NCI-H526 (cell line): Measurements from ENCODE around the gene DOCK6.
A peak's percentile ranks its signal among the peaks of the same experiment; 100 is the strongest.
"Not testable (repeated sequence)": the region's sequence is repeated elsewhere in the genome, so short reads cannot be mapped to it uniquely, and the experiment has no call there.

ENCODE experiments used
- DNase-seq, 2 experiments: peaks; one replicate each; lab custom pipeline; 2025; lab: John Stamatoyannopoulos, UW

Gene DOCK6

GRCh38 chr19:11197291-11198174 is 64.8 kb downstream of the DOCK6 start, which contains the start of gene KANK2:
TSS of gene KANK2 (minus strand) at chr19:11197545. CDS start at chr19:11194511, 3,034 bp downstream.
- DNase-seq, result peak; percentile 66 to 84

DNA sequence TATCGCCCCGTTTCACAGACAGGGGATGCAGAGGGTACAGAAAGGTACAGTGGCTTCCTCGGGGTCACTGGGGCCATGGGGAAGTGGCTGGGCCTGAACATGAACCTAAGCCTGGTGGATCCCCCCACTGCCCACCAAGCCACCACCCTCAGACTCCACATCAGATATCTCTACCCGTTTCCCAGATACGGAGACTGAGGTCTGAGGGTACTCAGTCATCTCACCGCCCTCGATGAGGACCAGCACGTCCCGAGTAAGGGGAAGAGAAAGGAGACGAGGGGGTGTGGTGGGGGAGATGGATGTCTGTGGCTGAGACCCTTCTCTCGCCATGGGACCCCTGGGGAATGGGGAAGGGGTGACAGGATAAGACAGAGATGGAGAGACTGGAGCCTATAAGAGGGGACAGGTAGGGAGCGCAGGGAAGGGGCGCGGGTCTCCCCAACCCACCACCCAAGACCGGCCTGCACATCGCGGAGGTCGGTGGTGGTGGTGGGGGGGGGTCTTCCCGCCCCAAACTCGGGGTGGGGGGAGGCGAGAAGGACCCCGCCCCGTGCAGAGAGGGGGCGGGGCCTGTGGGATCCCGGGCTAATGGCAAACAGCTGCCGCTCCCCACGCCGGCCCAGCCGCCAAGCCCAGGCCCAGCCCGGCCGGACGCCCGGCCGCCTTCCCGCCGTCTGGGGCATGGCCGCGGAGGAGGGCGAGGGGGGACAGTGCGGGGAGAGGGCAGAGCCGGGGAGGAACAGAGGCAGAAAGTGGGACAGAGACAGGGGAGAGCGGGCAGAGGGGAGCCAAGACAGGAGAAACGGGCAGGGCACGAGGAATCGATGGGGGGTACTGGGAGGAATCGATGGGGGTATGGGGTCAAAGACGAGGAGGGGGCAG is 65.7 kb downstream of the DOCK6 start:
- no peak for DNase-seq

DNA sequence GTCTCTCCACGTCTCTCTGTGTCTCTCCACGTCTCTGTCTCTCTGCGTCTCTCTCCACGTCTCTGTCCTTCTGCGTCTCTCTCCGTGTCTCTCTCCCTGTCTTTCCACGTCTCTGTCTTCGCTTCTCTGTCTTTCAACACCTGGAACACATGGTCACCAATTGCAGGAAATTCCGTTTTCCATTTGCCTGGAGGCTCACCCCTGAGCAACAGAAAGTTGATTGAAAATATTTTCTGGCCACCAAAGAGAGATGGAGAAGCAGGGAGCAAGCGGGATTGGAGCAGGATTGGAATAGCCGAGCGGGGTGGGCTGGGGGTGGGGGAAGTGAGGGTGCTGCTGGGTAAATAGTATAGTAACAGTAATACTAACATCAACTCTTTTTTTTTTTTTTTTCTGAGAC is 66.6 kb downstream of the DOCK6 start:
- DNase-seq, result no peak

DNA sequence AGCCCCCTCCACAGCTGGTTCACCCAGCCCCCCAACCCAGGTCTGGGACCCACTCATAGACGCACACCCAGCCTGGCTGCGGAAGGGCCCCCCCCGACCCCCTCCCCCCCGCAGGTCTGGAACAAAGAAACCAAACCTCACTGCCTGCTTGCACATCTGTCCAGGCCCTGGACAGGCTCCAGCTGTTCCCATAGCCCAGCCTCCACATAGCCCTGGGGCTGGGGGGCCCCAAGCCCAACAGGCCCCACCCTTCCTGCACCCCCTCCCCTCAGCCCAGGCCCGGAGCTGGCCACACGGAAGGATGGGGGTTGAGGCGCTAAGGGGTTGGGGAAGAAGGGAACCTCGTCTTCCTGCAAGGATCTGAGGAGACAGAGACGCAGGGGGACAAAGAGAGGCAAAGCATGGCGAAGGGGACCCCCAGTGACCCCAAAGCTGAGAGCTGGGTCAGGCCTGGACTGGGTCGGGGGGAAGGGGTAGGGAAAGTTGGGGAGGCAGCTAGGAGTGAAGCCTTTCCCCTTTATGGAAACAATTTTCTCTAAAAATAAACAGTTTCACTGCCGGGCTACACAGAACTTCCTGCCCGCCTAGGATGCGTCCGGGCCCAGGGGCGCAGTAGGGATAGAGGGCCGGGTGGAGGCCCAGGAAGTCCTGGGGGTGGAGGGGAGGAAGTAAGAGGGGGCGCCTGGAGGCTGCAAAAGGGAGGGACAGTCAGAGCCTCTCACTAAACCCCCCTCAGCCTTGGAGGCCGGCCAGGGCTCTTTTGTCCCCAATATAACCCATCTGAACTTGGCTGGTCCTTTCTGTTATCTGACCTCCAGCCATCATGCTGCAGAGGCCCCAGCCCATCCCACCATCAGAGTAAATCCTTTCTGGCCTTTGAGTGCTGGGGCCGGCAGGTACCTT is 67.4 kb downstream of the DOCK6 start:
- no peak for DNase-seq

- DNase-seq, result no peak
Observed at GRCh38 chr19:11194173-11194572, 68.2 kb downstream of the DOCK6 start.

DNA sequence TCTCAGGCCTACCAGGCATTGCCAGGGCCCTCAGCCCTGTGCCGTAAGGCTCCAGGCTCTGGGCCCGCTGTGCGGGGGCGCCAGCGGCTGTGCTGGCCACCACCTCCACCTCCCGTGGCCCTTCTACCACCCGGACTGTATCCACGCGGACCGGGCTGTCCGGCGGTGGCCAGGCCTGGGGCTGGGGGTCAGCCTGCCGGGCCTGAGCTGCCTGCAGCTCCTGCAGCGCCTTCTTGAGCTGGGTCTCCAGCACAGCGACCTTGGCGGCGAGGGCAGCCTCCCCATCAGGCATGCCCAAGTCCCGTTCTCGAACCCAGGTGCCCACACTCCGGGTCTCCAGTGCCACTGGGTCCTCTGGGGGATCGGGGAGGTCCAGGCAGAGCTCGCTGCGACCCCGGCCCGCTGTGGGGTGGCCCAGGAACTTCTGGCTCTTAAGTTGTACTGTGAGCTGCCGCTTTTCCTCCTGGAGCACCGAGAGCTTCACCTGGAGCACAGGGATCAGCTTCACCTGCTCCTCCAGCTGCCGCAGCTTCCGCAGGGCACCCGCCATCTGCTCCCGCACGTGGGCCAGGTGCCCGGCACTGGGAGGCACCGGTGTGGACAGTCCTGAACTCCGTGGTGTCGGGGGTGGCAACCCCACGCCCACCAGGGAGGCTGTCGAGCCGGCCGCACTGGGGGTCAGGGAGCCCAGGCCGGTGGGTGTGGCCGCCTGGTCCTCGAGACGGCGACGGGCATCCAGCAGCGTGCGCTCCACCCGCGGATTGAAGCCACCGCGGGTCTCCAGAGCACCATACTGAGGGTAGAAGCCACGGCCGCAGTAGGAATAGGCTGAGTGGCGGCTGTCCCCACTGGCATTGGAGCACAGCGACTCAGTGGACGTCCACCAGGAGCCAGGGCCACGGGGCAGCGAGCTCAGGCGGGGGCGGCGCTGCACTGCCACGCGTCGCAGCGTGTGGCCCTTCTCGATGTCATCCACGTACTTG is 69.1 kb downstream of the DOCK6 start:
- no peak for DNase-seq

DNA sequence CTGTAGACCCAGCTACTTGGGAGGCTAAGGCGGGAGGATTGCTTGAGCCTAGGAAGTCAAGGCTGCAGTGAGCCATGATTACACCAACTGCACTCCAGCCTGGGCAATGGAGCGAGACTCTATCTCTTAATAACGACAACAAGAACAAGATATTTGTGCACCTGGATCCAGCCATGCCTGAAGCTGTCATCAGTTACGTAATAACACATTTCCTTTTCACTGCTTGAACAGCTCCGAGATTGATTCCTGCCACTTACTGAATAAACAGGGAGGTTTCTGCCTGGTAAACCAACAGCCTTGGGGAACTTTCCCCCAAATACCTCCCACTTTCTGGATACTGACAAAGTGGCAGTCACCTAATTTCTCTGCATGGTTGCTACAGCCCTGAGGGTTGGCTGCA is 70.4 kb downstream of the DOCK6 start:
- no peak for DNase-seq

DNA sequence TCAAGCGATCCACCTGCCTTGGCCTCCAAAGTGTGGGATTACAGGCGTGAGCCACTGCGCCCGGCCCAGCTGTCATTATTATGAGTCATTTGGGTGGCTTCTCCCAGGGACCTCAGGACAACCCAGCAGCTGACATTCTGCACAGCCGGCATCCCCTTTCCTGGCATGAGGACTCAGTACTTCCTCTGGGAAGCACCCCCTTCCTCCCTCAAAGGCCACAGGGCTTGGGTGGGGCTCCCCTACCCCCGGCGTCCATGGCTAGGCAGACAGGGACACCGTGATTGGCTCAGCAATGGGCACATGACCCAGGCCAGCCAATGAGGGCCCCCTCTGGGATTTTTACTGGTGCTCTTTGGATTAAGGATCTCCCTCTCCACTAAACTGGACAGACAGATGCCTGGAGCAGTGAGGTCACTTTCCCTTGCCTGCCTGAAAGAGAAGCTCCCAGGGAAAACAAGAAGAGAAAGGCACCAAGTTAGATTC is 71.0 kb downstream of the DOCK6 start:
- no peak for DNase-seq

DNA sequence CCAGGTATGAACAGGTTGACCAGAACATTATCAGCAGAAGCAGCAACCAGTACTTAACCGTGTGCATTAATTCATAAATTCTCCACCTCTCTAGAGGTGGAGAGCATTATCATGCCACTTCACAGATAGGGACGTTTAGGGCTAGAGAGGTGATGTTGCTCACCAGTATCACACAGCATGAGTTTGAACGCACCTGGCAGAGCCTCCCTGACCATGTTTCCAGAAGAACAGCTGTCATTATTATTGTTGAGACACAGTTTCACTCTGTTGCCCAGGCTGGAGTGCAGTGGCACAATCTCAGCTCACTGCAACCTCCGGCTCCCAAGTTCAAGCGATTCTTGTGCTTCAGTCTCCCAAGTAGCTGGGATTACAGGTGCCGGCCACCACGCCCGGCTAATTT is 71.8 kb downstream of the DOCK6 start:
- no peak for DNase-seq

DNA sequence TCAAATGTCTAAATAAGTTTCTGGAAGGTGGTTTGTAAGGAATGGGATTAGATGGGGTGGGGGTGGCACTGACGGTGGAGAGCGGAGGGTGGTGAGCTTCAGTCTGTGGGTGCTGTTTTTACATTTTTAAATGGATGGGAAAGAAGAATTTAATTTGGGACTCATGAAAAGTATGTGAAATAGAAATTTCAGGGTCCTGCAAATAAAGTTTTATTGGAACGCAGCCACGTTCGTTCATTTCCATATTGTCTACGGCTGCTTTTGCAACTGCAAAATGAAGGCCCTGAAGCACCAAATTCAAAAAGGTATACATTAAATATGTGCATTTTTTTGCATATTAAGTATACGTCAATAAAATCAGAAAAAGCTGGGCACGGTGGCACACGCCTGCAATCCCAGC is 74.9 kb downstream of the DOCK6 start:
- no peak for DNase-seq

DNA sequence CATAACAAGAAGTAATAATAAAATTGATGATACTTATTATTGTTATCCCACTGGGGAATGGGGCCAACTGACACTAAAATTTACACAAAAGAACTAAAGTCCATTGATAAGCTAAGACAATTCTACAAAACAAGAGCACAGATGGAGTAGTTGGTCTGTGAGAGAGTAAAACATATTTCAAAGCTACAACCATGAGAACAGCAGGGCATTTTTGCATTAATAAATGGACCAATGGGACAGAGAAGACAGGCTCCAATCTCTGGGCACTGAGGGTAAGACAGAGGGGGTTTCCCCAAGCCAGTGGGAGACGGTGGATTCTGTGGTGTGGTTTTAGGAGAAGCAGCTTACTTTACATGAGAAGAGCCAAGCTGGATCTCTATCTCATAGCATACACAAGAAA is 79.3 kb downstream of the DOCK6 start:
- DNase-seq, result no peak

DNA sequence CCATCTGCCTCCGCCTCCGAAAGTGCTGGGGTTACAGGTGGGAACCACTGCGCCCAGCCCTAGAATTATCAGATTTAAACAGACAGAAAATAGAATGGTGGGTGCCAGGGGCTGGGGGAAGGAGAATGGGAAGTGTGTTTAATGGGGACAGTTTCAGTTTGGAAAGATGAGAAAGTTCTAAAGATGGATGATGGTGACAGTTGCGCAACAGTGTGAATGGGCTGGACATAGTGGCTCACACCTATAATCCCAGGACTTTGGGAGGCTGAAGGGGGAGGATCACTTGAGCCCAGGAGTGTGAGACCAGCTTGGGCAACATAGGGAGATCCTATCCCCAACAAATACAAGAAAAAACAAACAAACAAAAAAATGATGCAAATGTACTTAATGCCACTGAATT is 80.8 kb downstream of the DOCK6 start:
- DNase-seq, result no peak

DNA sequence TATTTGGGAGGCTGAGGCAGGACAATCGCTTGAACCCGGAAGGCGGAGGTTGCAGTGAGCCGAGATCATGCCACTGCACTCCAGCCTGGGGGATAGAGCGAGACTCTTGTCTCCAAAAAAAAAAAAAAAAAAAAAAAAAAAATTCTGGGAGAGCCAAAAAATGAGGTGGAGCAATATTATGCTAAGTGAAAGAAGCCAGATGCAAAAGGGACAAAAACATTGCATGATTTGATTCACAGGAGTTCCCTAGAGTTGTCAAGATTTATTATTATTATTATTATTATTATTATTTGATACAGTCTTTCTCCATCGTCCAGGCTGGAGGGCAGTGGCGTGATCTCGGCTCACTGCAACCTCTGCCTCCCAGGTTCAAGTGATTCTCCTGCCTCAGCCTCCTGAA is 81.3 kb downstream of the DOCK6 start:
- not testable (repeated sequence) for DNase-seq

DNA sequence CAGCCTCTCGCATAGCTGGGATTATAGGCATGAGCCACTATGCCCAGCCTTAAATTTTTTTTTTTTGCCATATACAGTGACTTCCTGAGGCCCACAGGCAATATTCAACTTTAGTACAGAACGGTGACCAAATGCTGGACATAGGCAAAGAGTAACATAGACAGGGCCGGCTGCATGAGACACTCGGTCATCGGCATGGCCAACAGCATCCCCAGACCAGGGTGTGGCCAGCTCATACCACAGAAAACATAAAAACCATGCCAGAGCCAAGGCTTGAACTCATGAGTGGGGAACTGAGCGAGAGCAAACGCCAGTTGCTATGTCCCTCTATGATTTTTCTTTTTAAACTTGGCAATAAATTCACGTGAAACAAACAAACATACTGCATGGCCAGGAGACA is 82.0 kb downstream of the DOCK6 start:
- no peak for DNase-seq

DNA sequence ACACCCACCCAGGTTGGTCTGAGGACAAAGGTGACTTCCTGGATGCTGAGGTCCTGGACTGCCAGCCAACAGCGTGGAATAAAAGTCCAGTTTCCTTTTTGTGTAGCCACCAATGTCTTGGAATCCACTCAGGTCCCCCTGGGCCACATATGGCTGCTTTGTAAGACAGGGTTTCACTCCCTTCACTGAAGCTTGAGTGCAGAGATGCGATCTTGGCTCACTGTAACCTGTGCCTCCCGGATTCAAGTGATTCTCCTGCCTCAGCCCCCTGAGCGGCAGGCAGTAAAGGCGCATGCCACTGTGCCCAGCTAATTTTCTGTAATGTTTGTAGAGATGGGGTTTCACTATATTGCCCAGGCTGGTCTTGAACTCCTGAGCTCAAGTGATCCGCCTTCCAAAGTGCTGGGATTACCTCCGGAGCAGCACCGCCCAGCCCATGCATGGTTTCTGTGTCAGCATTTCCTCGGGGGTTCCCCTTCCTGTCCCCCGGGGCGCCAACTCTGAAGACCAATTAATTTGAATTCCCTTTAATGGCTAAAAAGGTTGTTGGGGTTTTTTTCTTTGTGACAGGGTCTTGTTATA is 82.5 kb downstream of the DOCK6 start:
- no peak for DNase-seq

DNA sequence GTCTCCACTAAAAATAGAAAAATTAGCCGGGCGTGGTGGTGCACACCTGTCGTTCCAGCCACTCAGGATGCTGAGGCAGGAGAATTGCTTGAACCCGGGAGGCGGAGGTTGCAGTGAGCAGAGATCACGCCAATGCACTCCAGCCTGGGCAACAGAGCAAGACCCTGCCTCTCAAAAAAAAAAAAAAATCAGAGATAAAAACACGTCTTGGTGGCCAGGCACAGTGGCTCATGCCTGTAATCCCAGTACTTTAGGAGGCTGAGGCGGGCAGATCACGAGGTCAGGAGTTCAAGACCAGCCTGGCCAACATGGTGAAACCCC is 83.2 kb downstream of the DOCK6 start:
- DNase-seq, result not testable (repeated sequence)

- no peak for DNase-seq
Observed at GRCh38 chr19:11177592-11177991, 84.7 kb downstream of the DOCK6 start.

DNA sequence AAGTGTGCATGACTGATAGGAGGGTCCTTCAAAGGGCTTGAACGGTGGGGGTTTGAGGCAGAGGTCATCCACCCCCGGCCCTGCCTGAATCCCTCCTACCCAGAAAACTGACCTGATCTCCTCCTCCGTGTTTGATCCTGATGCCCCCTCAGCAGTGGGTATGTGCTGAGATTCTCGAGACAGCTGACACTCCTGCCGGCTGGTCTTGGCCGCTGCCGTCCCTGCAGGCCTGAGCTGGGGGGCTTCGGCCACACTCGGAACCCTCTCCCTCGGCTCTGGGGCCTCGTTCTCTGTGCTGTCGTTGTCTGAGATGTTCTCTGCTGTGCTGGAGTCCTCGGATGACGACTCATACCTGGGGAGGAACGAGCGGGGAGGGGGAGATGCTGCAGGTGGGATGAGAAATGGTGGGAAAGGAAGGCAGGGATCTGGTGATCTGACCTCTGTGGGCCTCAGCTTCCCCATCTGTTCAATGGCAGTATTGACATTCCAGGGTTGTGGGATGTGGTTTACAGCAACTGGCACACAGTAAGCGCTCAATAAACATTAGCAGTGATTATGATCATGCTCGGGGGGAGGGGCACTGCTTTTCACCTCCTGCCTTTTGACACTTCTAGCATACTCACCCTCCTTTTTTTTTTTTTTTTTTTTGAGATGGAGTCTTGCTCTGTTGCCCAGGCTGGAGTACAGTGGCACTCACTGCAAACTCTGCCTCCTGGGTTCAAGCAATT is 85.7 kb downstream of the DOCK6 start:
- DNase-seq, result no peak

- DNase-seq, result no peak
Observed at GRCh38 chr19:11175920-11176319, 86.4 kb downstream of the DOCK6 start.

- DNase-seq, result no peak
Observed at GRCh38 chr19:11174336-11174735, 88.0 kb downstream of the DOCK6 start.
